Stimulated activated CD4-positive, alpha-beta T cell treated with anti-CD3 and anti-CD28 coated beads, Interleukin-1b, Interleukin-23, amount 100 ng/mL, for 1 hour (primary cell): ENCODE data around the gene CDH19.
"Not testable (repeated sequence)": the region's sequence is repeated elsewhere in the genome, so short reads cannot be mapped to it uniquely, and the experiment has no call there.

Source experiments
- DNase-seq, 2 donors: peaks; one replicate each; pipeline ENCODE4 v3.0.0-alpha.2; 2020; ENCODE audit warnings: low read depth in 2 of 2

The CDH19 gene

GRCh38 chr18:66566616-66567015 is 37.3 kb downstream of the CDH19 start:
- DNase-seq: no peak

GRCh38 chr18:66564236-66564635 is 39.7 kb downstream of the CDH19 start:
- no peak for DNase-seq

- DNase-seq: no peak
Measured at GRCh38 chr18:66562279-66562678, 41.6 kb downstream of the CDH19 start.

GRCh38 chr18:66560094-66560493 is 43.8 kb downstream of the CDH19 start:
- no peak for DNase-seq

- DNase-seq: no peak
Measured at GRCh38 chr18:66558773-66559172, 45.1 kb downstream of the CDH19 start.

- DNase-seq: no peak
Measured at GRCh38 chr18:66557091-66557490, 46.8 kb downstream of the CDH19 start.

GRCh38 chr18:66555585-66555984 is 48.3 kb downstream of the CDH19 start:
- no peak for DNase-seq

- DNase-seq: no peak
Measured at GRCh38 chr18:66553824-66554223, 50.1 kb downstream of the CDH19 start.

- DNase-seq: no peak
Measured at GRCh38 chr18:66550366-66550765, 53.5 kb downstream of the CDH19 start.

GRCh38 chr18:66548747-66549146 is 55.1 kb downstream of the CDH19 start:
- DNase-seq: no peak

- no peak for DNase-seq
Measured at GRCh38 chr18:66534110-66534509, 69.8 kb downstream of the CDH19 start.

- DNase-seq: no peak
Measured at GRCh38 chr18:66533693-66534092, 70.2 kb downstream of the CDH19 start.

GRCh38 chr18:66523219-66523991 is 80.5 kb downstream of the CDH19 start:
- no peak for DNase-seq

GRCh38 chr18:66513996-66514395 is 89.9 kb downstream of the CDH19 start:
- no peak for DNase-seq

GRCh38 chr18:66511792-66512191 is 92.1 kb downstream of the CDH19 start:
- no peak for DNase-seq

GRCh38 chr18:66511289-66511688 is 92.6 kb downstream of the CDH19 start:
- DNase-seq: no peak

GRCh38 chr18:66510357-66511045 is 93.4 kb downstream of the CDH19 start:
- no peak for DNase-seq

- DNase-seq: no peak
Measured at GRCh38 chr18:66508937-66509336, 95.0 kb downstream of the CDH19 start.

GRCh38 chr18:66506178-66506577 is 97.7 kb downstream of the CDH19 start:
- no peak for DNase-seq

GRCh38 chr18:66497351-66497750 is 106.5 kb downstream of the CDH19 start:
- no peak for DNase-seq

GRCh38 chr18:66495844-66496243 is 108.0 kb downstream of the CDH19 start:
- DNase-seq: no peak

GRCh38 chr18:66473882-66474281 is 130.0 kb downstream of the CDH19 start:
- no peak for DNase-seq

GRCh38 chr18:66466184-66466583 is 137.7 kb downstream of the CDH19 start:
- not testable (repeated sequence) for DNase-seq
